ENCODE results near the gene ST8SIA4.

ST8SIA4 gene

GRCh38 chr5:100852051-100852450 is 51.0 kb downstream of the ST8SIA4 start:
- no peak overlapping the region for H2AFZ ChIP-seq (ENCODE audit: low read length)
- no peak overlapping the region for H3K4me2 ChIP-seq (ENCODE audit: low read depth, low read length, poor library complexity, severe bottlenecking)
- no peak overlapping the region for H3K9ac ChIP-seq (ENCODE audit: low read depth, low read length, poor library complexity, severe bottlenecking)
- H3F3A ChIP-seq (ENCODE audit: low read depth): no peaks in the 10 kb centered on the region
- H3K4me3 ChIP-seq (ENCODE audit: low read length, poor library complexity, severe bottlenecking): no peak overlapping the region
- peaks cover 7% of the 10 kb centered on the region; the same call in 1 of the 2 replicates for H3K36me3 ChIP-seq (ENCODE audit: insufficient read depth, low read length)
- H3K9me3 ChIP-seq (ENCODE audit: insufficient read depth, low read depth, low read length): no peaks in the 10 kb centered on the region
- no peaks in the 10 kb centered on the region for H4K20me1 ChIP-seq (ENCODE audit: insufficient read depth, low read length, poor library complexity, severe bottlenecking)
- no peaks in the 10 kb centered on the region for H3K79me2 ChIP-seq (ENCODE audit: insufficient read depth, low read length)
- H3K4me1 ChIP-seq (ENCODE audit: insufficient read depth, low read length, poor library complexity, severe bottlenecking): peaks cover 3% of the 10 kb centered on the region
- H3K9me2 ChIP-seq (replicated peaks; ENCODE audit: low read depth, low read length): no peaks in the 10 kb centered on the region
- no peak for TF ChIP-seq EZH2phosphoT487 (IDR thresholded peaks at IDR 0.05; ENCODE audit: borderline replicate concordance)
- no peak for TF ChIP-seq CTCF (conservative IDR thresholded peaks at IDR 0.05; ENCODE audit: low read length)
- H3K27me3 ChIP-seq (ENCODE audit: insufficient read depth, low read length, poor library complexity, severe bottlenecking): no peaks in the 10 kb centered on the region

GRCh38 chr5:100846772-100847171 is 56.3 kb downstream of the ST8SIA4 start:
- Histone ChIP-seq H3K9ac (ENCODE audit: low read depth, low read length, poor library complexity, severe bottlenecking) (no peak overlapping the region), H3K9me2 (replicated peaks; ENCODE audit: low read depth, low read length) (no peaks in the 10 kb centered on the region), H2AFZ (ENCODE audit: low read length) (no peak overlapping the region), H3K36me3 (ENCODE audit: insufficient read depth, low read length) (peaks cover 6% of the 10 kb centered on the region; the same call in 1 of the 2 replicates), H3F3A (ENCODE audit: low read depth) (no peaks in the 10 kb centered on the region), H4K20me1 (ENCODE audit: insufficient read depth, low read length, poor library complexity, severe bottlenecking) (no peaks in the 10 kb centered on the region), H3K4me1 (ENCODE audit: insufficient read depth, low read length, poor library complexity, severe bottlenecking) (peaks cover under 1% of the 10 kb centered on the region), H3K4me2 (ENCODE audit: low read depth, low read length, poor library complexity, severe bottlenecking) (no peak overlapping the region), H3K4me3 (ENCODE audit: low read length, poor library complexity, severe bottlenecking) (no peak overlapping the region), H3K9me3 (ENCODE audit: insufficient read depth, low read depth, low read length) (no peaks in the 10 kb centered on the region), H3K79me2 (ENCODE audit: insufficient read depth, low read length) (no peaks in the 10 kb centered on the region), H3K27me3 (ENCODE audit: insufficient read depth, low read length, poor library complexity, severe bottlenecking) (no peaks in the 10 kb centered on the region)
- TF ChIP-seq EZH2phosphoT487 (IDR thresholded peaks at IDR 0.05; ENCODE audit: borderline replicate concordance): no peak
- TF ChIP-seq CTCF (conservative IDR thresholded peaks at IDR 0.05; ENCODE audit: low read length): no peak

- no peak overlapping the region for H3K4me3 ChIP-seq (ENCODE audit: low read length, poor library complexity, severe bottlenecking)
- H4K20me1 ChIP-seq (ENCODE audit: insufficient read depth, low read length, poor library complexity, severe bottlenecking): peaks cover 4% of the 10 kb centered on the region
- no peaks in the 10 kb centered on the region for H3F3A ChIP-seq (ENCODE audit: low read depth)
- TF ChIP-seq EZH2phosphoT487 (IDR thresholded peaks at IDR 0.05; ENCODE audit: borderline replicate concordance) (no peak), CTCF (conservative IDR thresholded peaks at IDR 0.05; ENCODE audit: low read length) (no peak)
- peaks cover 18% of the 10 kb centered on the region for H3K4me1 ChIP-seq (ENCODE audit: insufficient read depth, low read length, poor library complexity, severe bottlenecking)
- H3K9me2 ChIP-seq (replicated peaks; ENCODE audit: low read depth, low read length): no peaks in the 10 kb centered on the region
- no peaks in the 10 kb centered on the region for H3K9me3 ChIP-seq (ENCODE audit: insufficient read depth, low read depth, low read length)
- peaks cover 6% of the 10 kb centered on the region; the same call in 1 of the 2 replicates for H3K36me3 ChIP-seq (ENCODE audit: insufficient read depth, low read length)
- no peaks in the 10 kb centered on the region for H3K79me2 ChIP-seq (ENCODE audit: insufficient read depth, low read length)
- H2AFZ ChIP-seq (ENCODE audit: low read length): no peak overlapping the region
- H3K27me3 ChIP-seq (ENCODE audit: insufficient read depth, low read length, poor library complexity, severe bottlenecking): no peaks in the 10 kb centered on the region
- H3K9ac ChIP-seq (ENCODE audit: low read depth, low read length, poor library complexity, severe bottlenecking): no peak overlapping the region
- no peak overlapping the region for H3K4me2 ChIP-seq (ENCODE audit: low read depth, low read length, poor library complexity, severe bottlenecking)
These were observed 61.0 kb downstream of the ST8SIA4 start for GRCh38 chr5:100842080-100842479.

Data from Loucy (cell line).